ENCODE data around the gene RASA4B.
"Not testable (repeated sequence)": the region's sequence is repeated elsewhere in the genome, so short reads cannot be mapped to it uniquely, and the experiment has no call there.

DNA sequence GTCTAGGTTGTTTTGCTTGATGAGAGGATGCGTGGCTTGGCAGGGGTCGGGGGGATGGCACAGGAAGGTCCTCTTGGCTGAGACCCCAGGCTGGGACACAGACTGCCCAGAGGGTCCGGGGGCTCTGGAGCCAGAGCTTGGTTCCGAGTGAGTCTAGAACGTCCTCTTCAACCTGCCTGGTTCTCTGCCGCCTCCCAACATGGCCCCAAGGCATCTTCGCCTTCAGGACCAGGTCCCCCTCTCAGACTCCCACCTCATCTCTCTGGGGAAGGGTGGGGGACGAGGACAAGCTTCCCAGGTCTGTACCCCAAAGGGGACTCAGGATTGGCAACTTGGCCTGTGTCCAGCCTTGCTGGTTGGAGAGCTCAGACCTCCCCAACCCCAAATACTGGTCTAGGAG, 24.5 kb upstream of the RASA4B start:
- TF ChIP-seq, protein P1, sequence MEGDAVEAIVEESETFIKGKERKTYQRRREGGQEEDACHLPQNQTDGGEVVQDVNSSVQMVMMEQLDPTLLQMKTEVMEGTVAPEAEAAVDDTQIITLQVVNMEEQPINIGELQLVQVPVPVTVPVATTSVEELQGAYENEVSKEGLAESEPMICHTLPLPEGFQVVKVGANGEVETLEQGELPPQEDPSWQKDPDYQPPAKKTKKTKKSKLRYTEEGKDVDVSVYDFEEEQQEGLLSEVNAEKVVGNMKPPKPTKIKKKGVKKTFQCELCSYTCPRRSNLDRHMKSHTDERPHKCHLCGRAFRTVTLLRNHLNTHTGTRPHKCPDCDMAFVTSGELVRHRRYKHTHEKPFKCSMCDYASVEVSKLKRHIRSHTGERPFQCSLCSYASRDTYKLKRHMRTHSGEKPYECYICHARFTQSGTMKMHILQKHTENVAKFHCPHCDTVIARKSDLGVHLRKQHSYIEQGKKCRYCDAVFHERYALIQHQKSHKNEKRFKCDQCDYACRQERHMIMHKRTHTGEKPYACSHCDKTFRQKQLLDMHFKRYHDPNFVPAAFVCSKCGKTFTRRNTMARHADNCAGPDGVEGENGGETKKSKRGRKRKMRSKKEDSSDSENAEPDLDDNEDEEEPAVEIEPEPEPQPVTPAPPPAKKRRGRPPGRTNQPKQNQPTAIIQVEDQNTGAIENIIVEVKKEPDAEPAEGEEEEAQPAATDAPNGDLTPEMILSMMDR (IDR thresholded peaks at IDR 0.05) = not testable (repeated sequence)
- TF ChIP-seq POLR2A (IDR thresholded peaks at IDR 0.05) = not testable (repeated sequence)

Data from thyroid gland (tissue), 4 donors.